Measurements from ENCODE around the gene OR2D2. TPM values are rescaled to one million over a fixed set of nuclear protein-coding genes. Genes with fewer than 3 reads are reported as not detected.

Gene OR2D2
- total RNA-seq = not detected in 2 replicates

GRCh38 chr11:6892400-6892799 lies at the start of gene OR2D2:
TSS of gene OR2D2 (minus strand) at chr11:6892500. CDS start at chr11:6892500, 0 bp downstream.

GRCh38 chr11:6926208-6927029 lies 34.1 kb upstream of the OR2D2 start, which contains the start of gene ZNF215:
TSS of gene ZNF215 (plus strand) at chr11:6926426. CDS start at chr11:6932273, 5,847 bp downstream.

GRCh38 chr11:6920702-6921101 lies 28.4 kb upstream of the OR2D2 start, which contains the start of gene OR2D3:
TSS of gene OR2D3 (plus strand) at chr11:6921002. CDS start at chr11:6921002, 0 bp downstream.

GRCh38 chr11:6876325-6876724 lies 16.0 kb downstream of the OR2D2 start, which contains the start of gene OR10A4:
TSS of gene OR10A4 (plus strand) at chr11:6876625. CDS start at chr11:6876648, 23 bp downstream.

GRCh38 chr11:6862961-6863360 lies 29.3 kb downstream of the OR2D2 start, which contains the start of gene OR10A2:
TSS of gene OR10A2 (plus strand) at chr11:6863057. CDS start at chr11:6869755, 6,698 bp downstream.

GRCh38 chr11:6845383-6845782 lies 46.9 kb downstream of the OR2D2 start, which contains the start of gene OR10A5:
TSS of gene OR10A5 (plus strand) at chr11:6845683. CDS start at chr11:6845683, 0 bp downstream.

Other genes starting within 250 kb of the OR2D2 start
- 11.8 and 12.8 TPM in 2 replicates for gene DCHS1, start 236.7 kb downstream of the OR2D2 start, total RNA-seq
- 89.4 and 114 TPM in 2 replicates for gene MRPL17, start 209.2 kb downstream of the OR2D2 start, total RNA-seq
- gene OR2AG2, start 120.5 kb downstream of the OR2D2 start, total RNA-seq = 0.18 and 0.29 TPM in 2 replicates
- gene OR2AG1, start 109.5 kb downstream of the OR2D2 start, total RNA-seq = not detected in 2 replicates
- gene OR6A2, start 92.8 kb downstream of the OR2D2 start, total RNA-seq = not detected in 2 replicates
- gene OR10A5, start 46.8 kb downstream of the OR2D2 start, total RNA-seq = not detected in 2 replicates
- not detected in 2 replicates for gene OR10A2, start 29.4 kb downstream of the OR2D2 start, total RNA-seq
- gene OR10A4, start 15.9 kb downstream of the OR2D2 start, total RNA-seq = not detected in 2 replicates
- not detected in 2 replicates for gene OR2D3, start 28.5 kb upstream of the OR2D2 start, total RNA-seq
- gene ZNF215, start 33.9 kb upstream of the OR2D2 start, total RNA-seq = 5.7 and 6.3 TPM in 2 replicates
- gene ZNF214, start 127.8 kb upstream of the OR2D2 start, total RNA-seq = 2.1 and 2.3 TPM in 2 replicates
- under 0.01 TPM in 1 of 2 replicates, not detected in the other for gene NLRP14, start 128.0 kb upstream of the OR2D2 start, total RNA-seq
- gene RBMXL2, start 196.5 kb upstream of the OR2D2 start, total RNA-seq = not detected in 2 replicates